ENCODE results near the gene EPO.

GRCh38 chr7:100689230-100690135 lies 30.8 kb upstream of the EPO start:
- no peak for TF ChIP-seq POLR2A (IDR thresholded peaks at IDR 0.05)
- TF ChIP-seq CTCF (IDR thresholded peaks at IDR 0.05): no peak
- TF ChIP-seq EP300 (IDR thresholded peaks at IDR 0.05): no peak
